PC-3 (cell line): ENCODE results near the gene COL5A2. TPM values are rescaled to one million over a fixed set of nuclear protein-coding genes. Genes with fewer than 3 reads are reported as not detected.

Experiments used
- ATAC-seq: fragments of 200-7000 bp; cut with Tn5 transposase; 2 replicates; pipeline ENCODE4 v1.9.1; 2020; ENCODE audit warnings: mild to moderate bottlenecking, moderate library complexity
- BruUV-seq: library from RNA; stranded (reverse); fragments of 400-500 nt; replicated peaks from 2 replicates; lab custom pipeline; 2021; lab: Mats Ljungman, UMichigan
- CTCF ChIA-PET: fragments of 300-600 bp; sonication (Branson Sonifier 250); formaldehyde crosslinking; loops from one replicate; lab custom pipeline; 2022; ENCODE audit warnings: antibody characterized with exemption; lab: Charles Lee
- POLR2A ChIA-PET: fragments of 300-600 bp; sonication (Branson Sonifier 250); formaldehyde crosslinking; loops from one replicate; lab custom pipeline; 2022; ENCODE audit warnings: antibody characterized with exemption; ENCODE audit not compliant: unreplicated experiment; lab: Charles Lee
- DNase-seq: peaks from one replicate; pipeline ENCODE4 v3.0.0-alpha.2; 2015
- H2AFZ ChIP-seq: fragments of 300-600 bp; sonication (generic); 2 replicates; pipeline ENCODE4 v1.6.0; 2016; ENCODE audit warnings: antibody characterized with exemption, low read length
- H3F3A ChIP-seq: fragments of 300-600 bp; sonication (generic); one replicate; pipeline ENCODE4 v1.6.0; 2017; ENCODE audit warnings: antibody characterized with exemption, low read length, control low read depth, mild to moderate bottlenecking; ENCODE audit not compliant: unreplicated experiment
- H3K27ac ChIP-seq: fragments of 300-600 bp; sonication (generic); 2 replicates; pipeline ENCODE4 v1.5.1; 2016; ENCODE audit warnings: mild to moderate bottlenecking, low read length
- H3K27me3 ChIP-seq: fragments of 300-600 bp; sonication (generic); 2 replicates; pipeline ENCODE4 v1.6.1; 2016; ENCODE audit warnings: low read length, mixed read lengths
- H3K36me3 ChIP-seq: fragments of 300-600 bp; sonication (generic); 2 replicates; pipeline ENCODE4 v1.6.1; 2016; ENCODE audit warnings: low read depth, mixed run types, low read length, mixed read lengths
- H3K4me1 ChIP-seq: fragments of 300-600 bp; sonication (generic); 2 replicates; pipeline ENCODE4 v1.5.1; 2016; ENCODE audit warnings: low read length; ENCODE audit not compliant: insufficient read depth
- H3K4me2 ChIP-seq: fragments of 300-600 bp; sonication (generic); 2 replicates; pipeline ENCODE4 v1.6.0; 2016; ENCODE audit warnings: low read length
- H3K4me3 ChIP-seq: fragments of 300-600 bp; sonication (generic); 2 replicates; pipeline ENCODE4 v1.5.1; 2016; ENCODE audit warnings: mild to moderate bottlenecking, low read length, mixed read lengths
- H3K79me2 ChIP-seq: fragments of 300-600 bp; sonication (generic); 2 replicates; pipeline ENCODE4 v1.6.1; 2017; ENCODE audit warnings: low read length, mixed read lengths
- H3K9ac ChIP-seq: fragments of 300-600 bp; sonication (generic); 2 replicates; pipeline ENCODE4 v1.6.0; 2016; ENCODE audit warnings: mild to moderate bottlenecking, low read length
- H3K9me2 ChIP-seq: fragments of 300-600 bp; sonication (generic); replicated peaks from 2 replicates; pipeline ENCODE4 v1.6.1; 2016; ENCODE audit warnings: mixed run types, low read length, mixed read lengths
- H3K9me3 ChIP-seq: fragments of 300-600 bp; sonication (generic); 2 replicates; pipeline ENCODE4 v1.6.1; 2016; ENCODE audit warnings: low read length, mixed read lengths
- H4K20me1 ChIP-seq: fragments of 300-600 bp; sonication (generic); 2 replicates; pipeline ENCODE4 v1.6.1; 2016; ENCODE audit warnings: low read length, mixed read lengths
- EZH2 ChIP-seq: fragments of 300-600 bp; sonication (generic); IDR thresholded peaks from one replicate; pipeline ENCODE4 v1.6.1; 2017; ENCODE audit warnings: antibody characterized with exemption, mild to moderate bottlenecking, low read length; ENCODE audit not compliant: unreplicated experiment
- EZH2phosphoT487 ChIP-seq: fragments of 300-600 bp; sonication (generic); IDR thresholded peaks from 2 replicates; pipeline ENCODE4 v1.6.1; 2018; ENCODE audit warnings: mild to moderate bottlenecking, antibody characterized with exemption, low read length, borderline replicate concordance
- intact Hi-C: fragments of 100-400 bp; cut with micrococcal nuclease; formaldehyde crosslinking; loops from 2 replicates; pipeline ENCODE4 v1.9.0; 2023
- total RNA-seq: library from RNA; depleted of rRNA; stranded (reverse); fragments of >200 nt; gene quantifications from 2 replicates; pipeline ENCODE4 v1.2.3, GENCODE V29; 2014
- TF ChIP-seq, protein P1 (sequence below): fragments of 300-600 bp; sonication (generic); conservative IDR thresholded peaks from 2 replicates; pipeline ENCODE4 v1.5.1; 2017; ENCODE audit warnings: antibody characterized with exemption, low read depth, mild to moderate bottlenecking, low read length

The COL5A2 gene
- total RNA-seq, 1 experiment from 2014 or later: 56.2 TPM

DNA sequence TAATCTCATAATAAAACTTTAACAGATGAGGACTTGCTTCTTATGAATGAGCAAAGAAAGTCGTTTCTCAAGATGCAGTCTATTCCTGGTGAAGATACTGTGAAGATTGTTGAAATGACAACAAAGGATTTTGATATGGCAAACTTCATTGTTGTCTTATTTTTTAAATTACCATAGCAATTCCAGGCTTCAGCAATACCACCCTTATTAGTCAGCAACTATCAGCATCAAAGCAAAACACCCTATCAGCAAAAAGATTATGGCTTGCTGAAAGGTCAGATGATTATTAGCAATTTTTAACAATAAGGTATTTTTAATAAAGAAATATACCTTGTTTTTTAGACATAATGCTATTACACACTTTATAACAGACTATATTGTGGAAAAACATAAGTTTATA, 88.3 kb downstream of the COL5A2 start:
- Histone ChIP-seq H3K9me3 (no peaks in the 10 kb centered on the region), H3F3A (no peaks in the 10 kb centered on the region), H3K9me2 (no peaks in the 10 kb centered on the region), H3K4me1 (peaks cover 18% of the 10 kb centered on the region), H4K20me1 (no peaks in the 10 kb centered on the region), H3K4me2 (no peak overlapping the region), H3K36me3 (peaks cover 26% of the 10 kb centered on the region), H2AFZ (no peak overlapping the region), H3K27me3 (no peaks in the 10 kb centered on the region), H3K79me2 (no peaks in the 10 kb centered on the region), H3K9ac (no peak overlapping the region), H3K27ac (no peak overlapping the region), H3K4me3 (no peak overlapping the region)
- BruUV-seq: no TSS peak
- TF ChIP-seq EZH2: no peak
- TF ChIP-seq EZH2phosphoT487: no peak
- TF ChIP-seq, protein P1, sequence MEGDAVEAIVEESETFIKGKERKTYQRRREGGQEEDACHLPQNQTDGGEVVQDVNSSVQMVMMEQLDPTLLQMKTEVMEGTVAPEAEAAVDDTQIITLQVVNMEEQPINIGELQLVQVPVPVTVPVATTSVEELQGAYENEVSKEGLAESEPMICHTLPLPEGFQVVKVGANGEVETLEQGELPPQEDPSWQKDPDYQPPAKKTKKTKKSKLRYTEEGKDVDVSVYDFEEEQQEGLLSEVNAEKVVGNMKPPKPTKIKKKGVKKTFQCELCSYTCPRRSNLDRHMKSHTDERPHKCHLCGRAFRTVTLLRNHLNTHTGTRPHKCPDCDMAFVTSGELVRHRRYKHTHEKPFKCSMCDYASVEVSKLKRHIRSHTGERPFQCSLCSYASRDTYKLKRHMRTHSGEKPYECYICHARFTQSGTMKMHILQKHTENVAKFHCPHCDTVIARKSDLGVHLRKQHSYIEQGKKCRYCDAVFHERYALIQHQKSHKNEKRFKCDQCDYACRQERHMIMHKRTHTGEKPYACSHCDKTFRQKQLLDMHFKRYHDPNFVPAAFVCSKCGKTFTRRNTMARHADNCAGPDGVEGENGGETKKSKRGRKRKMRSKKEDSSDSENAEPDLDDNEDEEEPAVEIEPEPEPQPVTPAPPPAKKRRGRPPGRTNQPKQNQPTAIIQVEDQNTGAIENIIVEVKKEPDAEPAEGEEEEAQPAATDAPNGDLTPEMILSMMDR: no peak
- intact Hi-C loops: no loop called here
- POLR2A ChIA-PET: no interaction called here
- DNase-seq: no peak
- CTCF ChIA-PET: no interaction called here
- ATAC-seq: no peak

DNA sequence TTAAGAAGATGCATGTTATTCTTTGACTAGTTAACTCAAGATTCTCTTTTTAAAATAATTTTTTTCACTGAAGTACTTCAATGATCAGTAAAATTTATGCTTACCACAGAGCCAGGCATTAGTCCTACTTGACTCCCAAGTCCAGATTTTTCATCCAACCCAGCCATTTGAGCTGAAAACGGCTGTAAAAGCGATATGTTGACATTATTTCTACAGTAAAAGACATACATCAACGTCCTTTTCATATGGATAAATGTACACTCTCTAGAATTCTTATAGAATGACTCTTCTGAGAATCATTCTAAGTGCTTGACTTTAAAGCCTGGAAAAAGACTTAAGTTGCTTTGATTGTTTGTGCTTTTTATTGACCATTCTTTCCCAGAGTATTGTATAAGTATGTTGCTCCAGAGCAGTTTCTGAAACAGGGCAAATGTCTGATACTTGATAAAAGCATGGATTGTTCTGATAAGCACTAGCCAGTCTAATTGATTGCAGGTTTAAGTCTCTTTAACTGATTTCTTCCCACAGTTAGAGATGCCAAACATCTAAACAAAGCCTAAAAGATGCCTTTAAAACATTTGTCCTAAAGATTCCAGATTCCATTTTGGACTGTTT, 90.9 kb downstream of the COL5A2 start:
- peak; percentile 18; the same call in 1 of the 2 replicates for ATAC-seq
- CTCF ChIA-PET: no interaction called here
- Histone ChIP-seq H3F3A (no peaks in the 10 kb centered on the region), H2AFZ (no peak overlapping the region), H3K4me2 (no peak overlapping the region), H3K36me3 (peaks cover 29% of the 10 kb centered on the region), H3K79me2 (no peaks in the 10 kb centered on the region), H3K9me3 (no peaks in the 10 kb centered on the region), H3K27ac (peak overlapping the region; percentile 23), H3K9ac (no peak overlapping the region), H3K4me3 (no peak overlapping the region), H4K20me1 (no peaks in the 10 kb centered on the region), H3K27me3 (no peaks in the 10 kb centered on the region), H3K9me2 (no peaks in the 10 kb centered on the region), H3K4me1 (peaks cover 15% of the 10 kb centered on the region)
- BruUV-seq: no TSS peak
- peak; percentile 15 for DNase-seq
- intact Hi-C loops: no loop called here
- TF ChIP-seq EZH2 (no peak), EZH2phosphoT487 (no peak)
- TF ChIP-seq, protein P1: no peak
- POLR2A ChIA-PET: no interaction called here

DNA sequence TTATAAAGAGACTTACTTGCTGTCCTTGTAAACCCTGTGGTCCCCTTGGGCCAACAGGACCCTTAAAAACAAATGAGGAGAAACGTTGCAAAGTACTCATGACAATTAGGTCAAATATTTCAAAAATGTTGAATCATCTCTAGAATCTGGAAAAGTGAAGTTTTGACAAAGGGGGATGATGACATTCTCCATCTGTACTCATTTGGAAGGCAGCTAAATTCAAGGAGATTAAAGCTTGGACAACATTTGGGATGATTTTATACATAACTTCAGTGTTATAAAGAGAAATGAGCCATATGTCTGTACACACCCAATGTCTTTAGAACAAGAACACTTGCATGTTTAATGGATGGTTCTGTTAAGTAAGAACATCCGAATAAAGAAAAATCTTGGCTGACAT, 92.9 kb downstream of the COL5A2 start:
- no peak overlapping the region for H3K27ac ChIP-seq
- TF ChIP-seq, protein P1: no peak
- no peak for TF ChIP-seq EZH2phosphoT487
- no peak for TF ChIP-seq EZH2
- intact Hi-C loops: no loop called here
- no peaks in the 10 kb centered on the region for H3K9me2 ChIP-seq
- H2AFZ ChIP-seq: no peak overlapping the region
- H3K4me2 ChIP-seq: peak overlapping the region; percentile 7; the same call in 1 of the 2 replicates
- no peaks in the 10 kb centered on the region for H3K9me3 ChIP-seq
- no peaks in the 10 kb centered on the region for H3K27me3 ChIP-seq
- ChIA-PET CTCF (no interaction called here), POLR2A (no interaction called here)
- no peak overlapping the region for H3K4me3 ChIP-seq
- peaks cover 22% of the 10 kb centered on the region for H3K36me3 ChIP-seq
- no peaks in the 10 kb centered on the region for H3F3A ChIP-seq
- H4K20me1 ChIP-seq: no peaks in the 10 kb centered on the region
- H3K79me2 ChIP-seq: no peaks in the 10 kb centered on the region
- no TSS peak for BruUV-seq
- DNase-seq (peak; percentile 51), ATAC-seq (no peak)
- H3K9ac ChIP-seq: no peak overlapping the region
- H3K4me1 ChIP-seq: peaks cover 15% of the 10 kb centered on the region
